ENCODE results near the gene SLC6A6.

The SLC6A6 gene

GRCh38 chr3:14411166-14411526, 8.7 kb downstream of the SLC6A6 start:
- in situ Hi-C loops (cut with HindIII; ENCODE audit: low pct_ligation_motif_present, low pct_unique_long_range_greater_than_20kb, low sequenced_read_pairs) = no loop called here
- no peak for DNase-seq

GRCh38 chr3:14411988-14412387, 9.6 kb downstream of the SLC6A6 start:
- in situ Hi-C loops (cut with HindIII; ENCODE audit: low pct_ligation_motif_present, low pct_unique_long_range_greater_than_20kb, low sequenced_read_pairs) = no loop called here
- DNase-seq = no peak

GRCh38 chr3:14412831-14413380, 10.5 kb downstream of the SLC6A6 start:
- DNase-seq = no peak
- in situ Hi-C loops (cut with HindIII; ENCODE audit: low pct_ligation_motif_present, low pct_unique_long_range_greater_than_20kb, low sequenced_read_pairs) = no loop called here

- in situ Hi-C loops (cut with HindIII; ENCODE audit: low pct_ligation_motif_present, low pct_unique_long_range_greater_than_20kb, low sequenced_read_pairs) = no loop called here
- no peak for DNase-seq
Measured at GRCh38 chr3:14413381-14414071, 11.1 kb downstream of the SLC6A6 start.

GRCh38 chr3:14414846-14415464, 12.5 kb downstream of the SLC6A6 start:
- in situ Hi-C loops (cut with HindIII; ENCODE audit: low pct_ligation_motif_present, low pct_unique_long_range_greater_than_20kb, low sequenced_read_pairs) = no loop called here
- DNase-seq = no peak

- no peak for DNase-seq
- in situ Hi-C loops (cut with HindIII; ENCODE audit: low pct_ligation_motif_present, low pct_unique_long_range_greater_than_20kb, low sequenced_read_pairs) = no loop called here
Measured at GRCh38 chr3:14415501-14415900, 13.1 kb downstream of the SLC6A6 start.

GRCh38 chr3:14416453-14416852, 14.0 kb downstream of the SLC6A6 start:
- no peak for DNase-seq
- in situ Hi-C loops (cut with HindIII; ENCODE audit: low pct_ligation_motif_present, low pct_unique_long_range_greater_than_20kb, low sequenced_read_pairs) = no loop called here

GRCh38 chr3:14418296-14419250, 16.2 kb downstream of the SLC6A6 start:
- in situ Hi-C loops (cut with HindIII; ENCODE audit: low pct_ligation_motif_present, low pct_unique_long_range_greater_than_20kb, low sequenced_read_pairs) = no loop called here
- DNase-seq = no peak

GRCh38 chr3:14422016-14422963, 19.9 kb downstream of the SLC6A6 start:
- in situ Hi-C loops (cut with HindIII; ENCODE audit: low pct_ligation_motif_present, low pct_unique_long_range_greater_than_20kb, low sequenced_read_pairs) = no loop called here
- no peak for DNase-seq

GRCh38 chr3:14423197-14423743, 20.9 kb downstream of the SLC6A6 start:
- no peak for DNase-seq
- in situ Hi-C loops (cut with HindIII; ENCODE audit: low pct_ligation_motif_present, low pct_unique_long_range_greater_than_20kb, low sequenced_read_pairs) = no loop called here

GRCh38 chr3:14423963-14424362, 21.6 kb downstream of the SLC6A6 start:
- in situ Hi-C loops (cut with HindIII; ENCODE audit: low pct_ligation_motif_present, low pct_unique_long_range_greater_than_20kb, low sequenced_read_pairs) = no loop called here
- no peak for DNase-seq

GRCh38 chr3:14424711-14425580, 22.5 kb downstream of the SLC6A6 start:
- no peak for DNase-seq
- in situ Hi-C loops (cut with HindIII; ENCODE audit: low pct_ligation_motif_present, low pct_unique_long_range_greater_than_20kb, low sequenced_read_pairs) = no loop called here

GRCh38 chr3:14425581-14426304, 23.3 kb downstream of the SLC6A6 start:
- in situ Hi-C loops (cut with HindIII; ENCODE audit: low pct_ligation_motif_present, low pct_unique_long_range_greater_than_20kb, low sequenced_read_pairs) = no loop called here
- no peak for DNase-seq

- no peak for DNase-seq
- in situ Hi-C loops (cut with HindIII; ENCODE audit: low pct_ligation_motif_present, low pct_unique_long_range_greater_than_20kb, low sequenced_read_pairs) = no loop called here
Measured at GRCh38 chr3:14426305-14426620, 23.9 kb downstream of the SLC6A6 start.

- in situ Hi-C loops (cut with HindIII; ENCODE audit: low pct_ligation_motif_present, low pct_unique_long_range_greater_than_20kb, low sequenced_read_pairs) = no loop called here
- no peak for DNase-seq
Measured at GRCh38 chr3:14428087-14429033, 26.0 kb downstream of the SLC6A6 start.

- in situ Hi-C loops (cut with HindIII; ENCODE audit: low pct_ligation_motif_present, low pct_unique_long_range_greater_than_20kb, low sequenced_read_pairs) = no loop called here
- no peak for DNase-seq
Measured at GRCh38 chr3:14429237-14429636, 26.8 kb downstream of the SLC6A6 start.

Data from ACHN (cell line).